ENCODE measurements around the gene ANKRD33B. TPM values are rescaled to one million over a fixed set of nuclear protein-coding genes. Genes with fewer than 3 reads are reported as not detected.

ANKRD33B gene
- polyA plus RNA-seq, 3 donors = 0.05 TPM; not detected in 2

- Mint-ChIP-seq H3K36me3 (no peaks in the 10 kb centered on the region), H3K9me3 (no peaks in the 10 kb centered on the region)
- WGBS (ENCODE audit: insufficient coverage) = 98% methylated on average over 14 of the region's 18 CpGs
Observed at GRCh38 chr5:10655972-10656830, 92.3 kb downstream of the ANKRD33B start.

GRCh38 chr5:10658265-10658664 is 94.4 kb downstream of the ANKRD33B start:
- 100% methylated on average over 3 of the region's 4 CpGs for WGBS (ENCODE audit: insufficient coverage)
- no peak overlapping the region for H3K9ac ChIP-seq (ENCODE audit: insufficient read depth, low read length, poor library complexity, severe bottlenecking)
- no peaks in the 10 kb centered on the region for H3K9me3 ChIP-seq (replicated peaks in 1 of 2; ENCODE audit: control insufficient read depth in 1 of 2, insufficient read depth in 1 of 2, low read length in 2 of 2)
- no peak for TF ChIP-seq CTCF (IDR thresholded peaks at IDR 0.05)
- Mint-ChIP-seq H3K27ac (no peak overlapping the region), H3K9me3 (peaks cover 0 to 1% (median 0%) of the 10 kb centered on the region in 7 donors), H3K4me1 (peaks cover 12% of the 10 kb centered on the region), H3K27me3 (ENCODE audit: low read depth in 3 of 3) (peaks cover 0 to 2% (median 0%) of the 10 kb centered on the region in 3 donors), H3K36me3 (no peaks in the 10 kb centered on the region), H3K4me3 (no peak overlapping the region)
- DNase-seq = no peak
- H3K27ac ChIP-seq (ENCODE audit: low read depth in 1 of 2, low read length in 2 of 2) = no peak overlapping the region
- intact Hi-C loops (cut with micrococcal nuclease) = no loop called here
- H4K20me1 ChIP-seq (ENCODE audit: insufficient read depth, low read length) = no peaks in the 10 kb centered on the region
- H3K36me3 ChIP-seq (replicated peaks in 1 of 2; ENCODE audit: control insufficient read depth in 1 of 2, insufficient read depth in 2 of 2, low read length in 2 of 2) = no peaks in the 10 kb centered on the region
- no peak overlapping the region for H2AFZ ChIP-seq (ENCODE audit: insufficient read depth, low read depth, low read length, poor library complexity, severe bottlenecking)
- no peak overlapping the region for H3K4me3 ChIP-seq (replicated peaks in 1 of 3; ENCODE audit: low read depth in 2 of 3, low read length in 3 of 3)
- no peak overlapping the region for H3K4me2 ChIP-seq (replicated peaks; ENCODE audit: extremely low read depth, low read length, poor library complexity, severe bottlenecking)
- no peaks in the 10 kb centered on the region for H3K27me3 ChIP-seq (ENCODE audit: control insufficient read depth in 2 of 2, insufficient read depth in 2 of 2, low read length in 2 of 2)
- no peaks in the 10 kb centered on the region for H3K79me2 ChIP-seq (ENCODE audit: insufficient read depth, low read length)
- H3K4me1 ChIP-seq (ENCODE audit: control insufficient read depth in 1 of 2, insufficient read depth in 2 of 2, low read length in 2 of 2) = peaks cover 13 to 15% of the 10 kb centered on the region in 2 donors

More at GRCh38 chr5:10655972-10656830, 92.3 kb downstream of the ANKRD33B start:
- no peak overlapping the region for H3K9ac ChIP-seq (ENCODE audit: insufficient read depth, low read length, poor library complexity, severe bottlenecking)
- H3K4me3 ChIP-seq (replicated peaks in 1 of 3; ENCODE audit: low read depth in 2 of 3, low read length in 3 of 3) = no peak overlapping the region
- intact Hi-C loops (cut with micrococcal nuclease) = no loop called here
- no peaks in the 10 kb centered on the region for H3K79me2 ChIP-seq (ENCODE audit: insufficient read depth, low read length)
- no peaks in the 10 kb centered on the region for H3K9me3 ChIP-seq (replicated peaks in 1 of 2; ENCODE audit: control insufficient read depth in 1 of 2, insufficient read depth in 1 of 2, low read length in 2 of 2)
- Mint-ChIP-seq H3K4me1 (no peaks in the 10 kb centered on the region), H3K27me3 (ENCODE audit: low read depth in 3 of 3) (peaks cover 0 to 2% (median 0%) of the 10 kb centered on the region in 3 donors), H3K27ac (no peak overlapping the region), H3K4me3 (no peak overlapping the region)
- H3K36me3 ChIP-seq (replicated peaks in 1 of 2; ENCODE audit: control insufficient read depth in 1 of 2, insufficient read depth in 2 of 2, low read length in 2 of 2) = no peaks in the 10 kb centered on the region
- DNase-seq = no peak
- H3K4me2 ChIP-seq (replicated peaks; ENCODE audit: extremely low read depth, low read length, poor library complexity, severe bottlenecking) = no peak overlapping the region
- H3K4me1 ChIP-seq (ENCODE audit: control insufficient read depth in 1 of 2, insufficient read depth in 2 of 2, low read length in 2 of 2) = no peaks in the 10 kb centered on the region
- no peak for TF ChIP-seq CTCF (IDR thresholded peaks at IDR 0.05)
- no peak overlapping the region for H2AFZ ChIP-seq (ENCODE audit: insufficient read depth, low read depth, low read length, poor library complexity, severe bottlenecking)
- H3K27me3 ChIP-seq (ENCODE audit: control insufficient read depth in 2 of 2, insufficient read depth in 2 of 2, low read length in 2 of 2) = no peaks in the 10 kb centered on the region
- H3K27ac ChIP-seq (ENCODE audit: low read depth in 1 of 2, low read length in 2 of 2) = no peak overlapping the region
- no peaks in the 10 kb centered on the region for H4K20me1 ChIP-seq (ENCODE audit: insufficient read depth, low read length)

Data from CD14-positive monocyte (primary cell).